ENCODE measurements around the gene TTLL5. TPM values are rescaled to one million over a fixed set of nuclear protein-coding genes. Genes with fewer than 3 reads are reported as not detected.

Gene TTLL5
- polyA plus RNA-seq, 3 donors: 4.2 to 7.2 (median 4.7) TPM

DNA sequence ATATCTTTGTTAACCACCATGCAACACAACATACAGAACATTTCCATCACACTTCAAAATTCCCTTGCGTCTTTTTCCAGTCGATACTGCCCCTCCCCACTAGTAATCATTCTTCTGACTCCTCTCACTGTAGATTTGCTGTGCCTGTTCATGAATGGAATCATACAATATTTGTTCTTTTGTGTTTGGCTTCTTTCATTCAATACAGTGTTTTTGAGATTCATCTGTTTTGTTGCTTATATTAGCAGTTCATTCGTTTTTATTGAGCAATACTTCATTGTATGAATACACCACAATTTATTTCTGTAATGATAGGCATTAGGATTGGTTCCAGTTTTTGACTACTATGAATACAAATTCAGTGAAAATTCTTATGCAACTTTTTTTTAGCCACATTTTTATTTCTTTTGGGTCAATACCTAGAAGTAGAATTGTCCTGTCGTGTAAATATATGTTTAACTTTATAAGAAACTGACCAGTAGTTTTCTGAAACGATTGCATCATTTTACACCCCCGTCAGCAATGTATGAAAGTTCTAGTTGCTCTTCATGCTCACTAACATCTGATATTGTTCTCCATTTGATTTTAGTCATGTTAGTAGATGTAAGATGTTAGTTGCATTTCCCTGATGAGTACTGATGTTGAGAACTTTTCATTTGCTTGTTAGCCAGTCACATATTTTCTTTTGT, 193.2 kb downstream of the TTLL5 start:
- H3K4me2 ChIP-seq (replicated peaks; ENCODE audit: extremely low read depth, low read length, poor library complexity, severe bottlenecking): no peak overlapping the region
- intact Hi-C loops (cut with micrococcal nuclease): no loop called here
- TF ChIP-seq, protein P1, sequence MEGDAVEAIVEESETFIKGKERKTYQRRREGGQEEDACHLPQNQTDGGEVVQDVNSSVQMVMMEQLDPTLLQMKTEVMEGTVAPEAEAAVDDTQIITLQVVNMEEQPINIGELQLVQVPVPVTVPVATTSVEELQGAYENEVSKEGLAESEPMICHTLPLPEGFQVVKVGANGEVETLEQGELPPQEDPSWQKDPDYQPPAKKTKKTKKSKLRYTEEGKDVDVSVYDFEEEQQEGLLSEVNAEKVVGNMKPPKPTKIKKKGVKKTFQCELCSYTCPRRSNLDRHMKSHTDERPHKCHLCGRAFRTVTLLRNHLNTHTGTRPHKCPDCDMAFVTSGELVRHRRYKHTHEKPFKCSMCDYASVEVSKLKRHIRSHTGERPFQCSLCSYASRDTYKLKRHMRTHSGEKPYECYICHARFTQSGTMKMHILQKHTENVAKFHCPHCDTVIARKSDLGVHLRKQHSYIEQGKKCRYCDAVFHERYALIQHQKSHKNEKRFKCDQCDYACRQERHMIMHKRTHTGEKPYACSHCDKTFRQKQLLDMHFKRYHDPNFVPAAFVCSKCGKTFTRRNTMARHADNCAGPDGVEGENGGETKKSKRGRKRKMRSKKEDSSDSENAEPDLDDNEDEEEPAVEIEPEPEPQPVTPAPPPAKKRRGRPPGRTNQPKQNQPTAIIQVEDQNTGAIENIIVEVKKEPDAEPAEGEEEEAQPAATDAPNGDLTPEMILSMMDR (IDR thresholded peaks at IDR 0.05): no peak
- Mint-ChIP-seq H3K4me3 (no peak overlapping the region), H3K27me3 (ENCODE audit: low read depth in 3 of 3) (no peaks in the 10 kb centered on the region), H3K36me3 (peaks cover 9 to 17% of the 10 kb centered on the region in 2 donors), H3K4me1 (peaks cover 6% of the 10 kb centered on the region), H3K9me3 (no peaks in the 10 kb centered on the region), H3K27ac (no peak overlapping the region)
- H3K4me3 ChIP-seq (replicated peaks in 1 of 3; ENCODE audit: low read depth in 2 of 3, low read length in 3 of 3): no peak overlapping the region
- peaks cover 0 to 3% of the 10 kb centered on the region in 2 donors for H3K36me3 ChIP-seq (replicated peaks in 1 of 2; ENCODE audit: control insufficient read depth in 1 of 2, insufficient read depth in 2 of 2, low read length in 2 of 2)
- H3K9ac ChIP-seq (ENCODE audit: insufficient read depth, low read length, poor library complexity, severe bottlenecking): no peak overlapping the region
- no peaks in the 10 kb centered on the region for H3K79me2 ChIP-seq (ENCODE audit: insufficient read depth, low read length)
- no peaks in the 10 kb centered on the region for H3K27me3 ChIP-seq (ENCODE audit: control insufficient read depth in 2 of 2, insufficient read depth in 2 of 2, low read length in 2 of 2)
- no peak overlapping the region for H3K27ac ChIP-seq (ENCODE audit: low read depth in 1 of 2, low read length in 2 of 2)
- no CpG with 5 or more reads among the region's 6 CpGs for WGBS (ENCODE audit: insufficient coverage)
- H3K4me1 ChIP-seq (ENCODE audit: control insufficient read depth in 1 of 2, insufficient read depth in 2 of 2, low read length in 2 of 2): no peaks in the 10 kb centered on the region
- DNase-seq: no peak
- no peaks in the 10 kb centered on the region for H3K9me3 ChIP-seq (replicated peaks in 1 of 2; ENCODE audit: control insufficient read depth in 1 of 2, insufficient read depth in 1 of 2, low read length in 2 of 2)
- H4K20me1 ChIP-seq (ENCODE audit: insufficient read depth, low read length): no peaks in the 10 kb centered on the region
- no peak overlapping the region for H2AFZ ChIP-seq (ENCODE audit: insufficient read depth, low read depth, low read length, poor library complexity, severe bottlenecking)

DNA sequence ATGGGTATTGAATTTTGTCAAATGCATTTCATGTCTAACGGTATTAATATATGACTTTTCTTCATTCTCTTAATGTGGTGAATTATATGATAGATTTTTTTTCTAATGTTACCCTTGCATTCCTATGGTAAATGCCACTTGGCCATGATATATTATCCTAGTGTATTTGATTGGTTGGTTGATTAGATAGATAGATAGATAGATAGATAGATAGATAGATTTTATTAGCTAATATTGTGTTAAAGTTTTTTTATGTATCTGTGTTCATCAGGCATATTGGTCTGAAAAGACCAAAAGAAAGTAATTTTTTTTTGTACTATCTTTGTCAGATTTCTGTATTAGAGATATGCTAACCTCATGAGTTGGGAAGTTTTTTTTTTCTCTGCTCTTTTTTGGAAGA, 196.2 kb downstream of the TTLL5 start:
- TF ChIP-seq, protein P1 (IDR thresholded peaks at IDR 0.05): no peak
- H3K27ac Mint-ChIP-seq: no peak overlapping the region
- H3K27me3 ChIP-seq (ENCODE audit: control insufficient read depth in 2 of 2, insufficient read depth in 2 of 2, low read length in 2 of 2): no peaks in the 10 kb centered on the region
- H4K20me1 ChIP-seq (ENCODE audit: insufficient read depth, low read length): no peaks in the 10 kb centered on the region
- peaks cover 6% of the 10 kb centered on the region for H3K4me1 Mint-ChIP-seq
- intact Hi-C loops (cut with micrococcal nuclease): no loop called here
- H3K4me3 Mint-ChIP-seq: no peak overlapping the region
- peaks cover 0 to 3% of the 10 kb centered on the region in 2 donors for H3K36me3 ChIP-seq (replicated peaks in 1 of 2; ENCODE audit: control insufficient read depth in 1 of 2, insufficient read depth in 2 of 2, low read length in 2 of 2)
- H3K27me3 Mint-ChIP-seq (ENCODE audit: low read depth in 3 of 3): peaks cover 0 to 1% (median 0%) of the 10 kb centered on the region in 3 donors
- WGBS (ENCODE audit: insufficient coverage): no CpG with 5 or more reads among the region's 1 CpG
- H3K36me3 Mint-ChIP-seq: peaks cover 13 to 17% of the 10 kb centered on the region in 2 donors
- no peak overlapping the region for H3K4me3 ChIP-seq (replicated peaks in 1 of 3; ENCODE audit: low read depth in 2 of 3, low read length in 3 of 3)
- no peak overlapping the region for H3K4me2 ChIP-seq (replicated peaks; ENCODE audit: extremely low read depth, low read length, poor library complexity, severe bottlenecking)
- no peaks in the 10 kb centered on the region for H3K9me3 Mint-ChIP-seq
- H3K9ac ChIP-seq (ENCODE audit: insufficient read depth, low read length, poor library complexity, severe bottlenecking): no peak overlapping the region
- DNase-seq: no peak
- H3K9me3 ChIP-seq (replicated peaks in 1 of 2; ENCODE audit: control insufficient read depth in 1 of 2, insufficient read depth in 1 of 2, low read length in 2 of 2): no peaks in the 10 kb centered on the region
- H3K4me1 ChIP-seq (ENCODE audit: control insufficient read depth in 1 of 2, insufficient read depth in 2 of 2, low read length in 2 of 2): no peaks in the 10 kb centered on the region
- H2AFZ ChIP-seq (ENCODE audit: insufficient read depth, low read depth, low read length, poor library complexity, severe bottlenecking): no peak overlapping the region
- no peaks in the 10 kb centered on the region for H3K79me2 ChIP-seq (ENCODE audit: insufficient read depth, low read length)
- H3K27ac ChIP-seq (ENCODE audit: low read depth in 1 of 2, low read length in 2 of 2): no peak overlapping the region

Measured in CD14-positive monocyte (primary cell).